ENCODE data around the gene ANKRD13B. TPM values are rescaled to one million over a fixed set of nuclear protein-coding genes. Genes with fewer than 3 reads are reported as not detected.

Gene ANKRD13B
- total RNA-seq, 1 experiment from 2014 or later, result 45.5 TPM

DNA sequence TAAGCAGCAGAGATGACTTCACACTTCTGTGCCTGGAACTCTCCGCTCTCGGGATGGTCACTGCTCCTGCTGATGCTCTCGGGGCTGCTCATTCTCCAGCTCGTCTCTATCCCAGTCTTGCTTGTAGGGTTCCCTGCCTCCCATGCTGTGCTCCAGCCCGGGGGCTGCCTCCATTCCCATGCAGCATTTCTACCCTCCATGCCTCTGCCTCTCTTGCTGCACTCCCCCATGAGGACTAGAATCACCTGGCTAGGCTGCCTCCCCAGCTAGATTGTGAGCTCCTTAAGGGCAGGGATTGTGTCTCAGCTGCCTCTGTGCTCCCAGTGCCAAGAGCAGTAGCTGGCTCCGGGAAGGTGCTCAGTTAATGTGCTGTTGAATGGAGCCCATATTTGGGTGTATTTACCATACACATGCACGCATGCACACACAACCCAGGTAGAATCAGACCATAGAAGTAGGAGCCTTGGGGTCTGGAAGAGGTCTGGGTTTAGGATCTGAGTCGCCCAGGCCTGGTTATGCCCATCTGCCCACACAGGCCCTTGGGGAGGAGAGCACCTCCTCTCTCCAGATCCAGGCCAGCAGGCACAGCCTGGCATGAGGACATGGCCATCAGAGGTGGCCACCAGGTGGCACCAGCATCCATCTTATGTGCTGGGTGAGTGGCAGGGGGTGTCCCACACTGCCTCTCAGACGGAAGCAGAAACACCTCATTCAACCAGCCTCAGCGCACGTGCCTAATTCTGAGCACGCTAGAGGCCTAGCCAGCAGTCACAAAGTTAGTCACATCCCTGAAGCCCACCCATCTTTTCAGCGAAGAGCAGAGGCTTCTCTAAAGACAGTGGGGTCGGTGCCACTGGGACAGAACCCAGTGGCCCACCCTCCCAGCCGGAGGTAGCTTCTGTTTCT, 12.8 kb upstream of the ANKRD13B start (continued):
- TF ChIP-seq, protein P1, sequence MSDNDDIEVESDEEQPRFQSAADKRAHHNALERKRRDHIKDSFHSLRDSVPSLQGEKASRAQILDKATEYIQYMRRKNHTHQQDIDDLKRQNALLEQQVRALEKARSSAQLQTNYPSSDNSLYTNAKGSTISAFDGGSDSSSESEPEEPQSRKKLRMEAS (CRISPR knock-in tag; IDR thresholded peaks at IDR 0.05), result peak; percentile 91
- TF ChIP-seq IRF2 (CRISPR knock-in tag; IDR thresholded peaks at IDR 0.05; ENCODE audit: borderline replicate concordance, low read depth) (no peak), NFATC4 (CRISPR knock-in tag; IDR thresholded peaks at IDR 0.05) (no peak), MXD4 (CRISPR knock-in tag; IDR thresholded peaks at IDR 0.05; ENCODE audit: borderline replicate concordance) (no peak), GABPB1 (CRISPR knock-in tag; IDR thresholded peaks at IDR 0.05) (no peak), NR1H2 (CRISPR knock-in tag; IDR thresholded peaks at IDR 0.05) (no peak), EMX1 (CRISPR knock-in tag; IDR thresholded peaks at IDR 0.05) (no peak), KAT7 (CRISPR knock-in tag; IDR thresholded peaks at IDR 0.05; ENCODE audit: borderline replicate concordance) (no peak), ZNF121 (CRISPR knock-in tag; IDR thresholded peaks at IDR 0.05) (no peak), GTF2I (CRISPR knock-in tag; conservative IDR thresholded peaks at IDR 0.05) (no peak), ZNF423 (CRISPR knock-in tag; IDR thresholded peaks at IDR 0.05) (no peak), JUN (CRISPR knock-in tag; IDR thresholded peaks at IDR 0.05) (no peak), NR2C2 (CRISPR knock-in tag; IDR thresholded peaks at IDR 0.05) (no peak), OVOL2 (CRISPR knock-in tag; IDR thresholded peaks at IDR 0.05; ENCODE audit: borderline replicate concordance) (no peak), ESRRA (CRISPR knock-in tag; IDR thresholded peaks at IDR 0.05; ENCODE audit: borderline replicate concordance) (no peak), NFE2L1 (CRISPR knock-in tag; IDR thresholded peaks at IDR 0.05) (no peak), ZNF219 (CRISPR knock-in tag; IDR thresholded peaks at IDR 0.05; ENCODE audit: borderline replicate concordance) (no peak), RELA (CRISPR knock-in tag; IDR thresholded peaks at IDR 0.05; ENCODE audit: borderline replicate concordance) (no peak)
- TF ChIP-seq, protein P2, sequence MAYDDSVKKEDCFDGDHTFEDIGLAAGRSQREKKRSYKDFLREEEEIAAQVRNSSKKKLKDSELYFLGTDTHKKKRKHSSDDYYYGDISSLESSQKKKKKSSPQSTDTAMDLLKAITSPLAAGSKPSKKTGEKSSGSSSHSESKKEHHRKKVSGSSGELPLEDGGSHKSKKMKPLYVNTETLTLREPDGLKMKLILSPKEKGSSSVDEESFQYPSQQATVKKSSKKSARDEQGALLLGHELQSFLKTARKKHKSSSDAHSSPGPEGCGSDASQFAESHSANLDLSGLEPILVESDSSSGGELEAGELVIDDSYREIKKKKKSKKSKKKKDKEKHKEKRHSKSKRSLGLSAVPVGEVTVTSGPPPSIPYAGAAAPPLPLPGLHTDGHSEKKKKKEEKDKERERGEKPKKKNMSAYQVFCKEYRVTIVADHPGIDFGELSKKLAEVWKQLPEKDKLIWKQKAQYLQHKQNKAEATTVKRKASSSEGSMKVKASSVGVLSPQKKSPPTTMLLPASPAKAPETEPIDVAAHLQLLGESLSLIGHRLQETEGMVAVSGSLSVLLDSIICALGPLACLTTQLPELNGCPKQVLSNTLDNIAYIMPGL (CRISPR knock-in tag; IDR thresholded peaks at IDR 0.05), result no peak
- TF ChIP-seq, protein P3, sequence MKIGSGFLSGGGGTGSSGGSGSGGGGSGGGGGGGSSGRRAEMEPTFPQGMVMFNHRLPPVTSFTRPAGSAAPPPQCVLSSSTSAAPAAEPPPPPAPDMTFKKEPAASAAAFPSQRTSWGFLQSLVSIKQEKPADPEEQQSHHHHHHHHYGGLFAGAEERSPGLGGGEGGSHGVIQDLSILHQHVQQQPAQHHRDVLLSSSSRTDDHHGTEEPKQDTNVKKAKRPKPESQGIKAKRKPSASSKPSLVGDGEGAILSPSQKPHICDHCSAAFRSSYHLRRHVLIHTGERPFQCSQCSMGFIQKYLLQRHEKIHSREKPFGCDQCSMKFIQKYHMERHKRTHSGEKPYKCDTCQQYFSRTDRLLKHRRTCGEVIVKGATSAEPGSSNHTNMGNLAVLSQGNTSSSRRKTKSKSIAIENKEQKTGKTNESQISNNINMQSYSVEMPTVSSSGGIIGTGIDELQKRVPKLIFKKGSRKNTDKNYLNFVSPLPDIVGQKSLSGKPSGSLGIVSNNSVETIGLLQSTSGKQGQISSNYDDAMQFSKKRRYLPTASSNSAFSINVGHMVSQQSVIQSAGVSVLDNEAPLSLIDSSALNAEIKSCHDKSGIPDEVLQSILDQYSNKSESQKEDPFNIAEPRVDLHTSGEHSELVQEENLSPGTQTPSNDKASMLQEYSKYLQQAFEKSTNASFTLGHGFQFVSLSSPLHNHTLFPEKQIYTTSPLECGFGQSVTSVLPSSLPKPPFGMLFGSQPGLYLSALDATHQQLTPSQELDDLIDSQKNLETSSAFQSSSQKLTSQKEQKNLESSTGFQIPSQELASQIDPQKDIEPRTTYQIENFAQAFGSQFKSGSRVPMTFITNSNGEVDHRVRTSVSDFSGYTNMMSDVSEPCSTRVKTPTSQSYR (CRISPR knock-in tag; IDR thresholded peaks at IDR 0.05), result no peak
- TF ChIP-seq, protein P4, sequence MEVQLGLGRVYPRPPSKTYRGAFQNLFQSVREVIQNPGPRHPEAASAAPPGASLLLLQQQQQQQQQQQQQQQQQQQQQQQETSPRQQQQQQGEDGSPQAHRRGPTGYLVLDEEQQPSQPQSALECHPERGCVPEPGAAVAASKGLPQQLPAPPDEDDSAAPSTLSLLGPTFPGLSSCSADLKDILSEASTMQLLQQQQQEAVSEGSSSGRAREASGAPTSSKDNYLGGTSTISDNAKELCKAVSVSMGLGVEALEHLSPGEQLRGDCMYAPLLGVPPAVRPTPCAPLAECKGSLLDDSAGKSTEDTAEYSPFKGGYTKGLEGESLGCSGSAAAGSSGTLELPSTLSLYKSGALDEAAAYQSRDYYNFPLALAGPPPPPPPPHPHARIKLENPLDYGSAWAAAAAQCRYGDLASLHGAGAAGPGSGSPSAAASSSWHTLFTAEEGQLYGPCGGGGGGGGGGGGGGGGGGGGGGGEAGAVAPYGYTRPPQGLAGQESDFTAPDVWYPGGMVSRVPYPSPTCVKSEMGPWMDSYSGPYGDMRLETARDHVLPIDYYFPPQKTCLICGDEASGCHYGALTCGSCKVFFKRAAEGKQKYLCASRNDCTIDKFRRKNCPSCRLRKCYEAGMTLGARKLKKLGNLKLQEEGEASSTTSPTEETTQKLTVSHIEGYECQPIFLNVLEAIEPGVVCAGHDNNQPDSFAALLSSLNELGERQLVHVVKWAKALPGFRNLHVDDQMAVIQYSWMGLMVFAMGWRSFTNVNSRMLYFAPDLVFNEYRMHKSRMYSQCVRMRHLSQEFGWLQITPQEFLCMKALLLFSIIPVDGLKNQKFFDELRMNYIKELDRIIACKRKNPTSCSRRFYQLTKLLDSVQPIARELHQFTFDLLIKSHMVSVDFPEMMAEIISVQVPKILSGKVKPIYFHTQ (CRISPR knock-in tag; IDR thresholded peaks at IDR 0.05), result no peak
- TF ChIP-seq, protein P5, sequence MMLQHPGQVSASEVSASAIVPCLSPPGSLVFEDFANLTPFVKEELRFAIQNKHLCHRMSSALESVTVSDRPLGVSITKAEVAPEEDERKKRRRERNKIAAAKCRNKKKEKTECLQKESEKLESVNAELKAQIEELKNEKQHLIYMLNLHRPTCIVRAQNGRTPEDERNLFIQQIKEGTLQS (CRISPR knock-in tag; conservative IDR thresholded peaks at IDR 0.05), result no peak
- TF ChIP-seq, protein P6, sequence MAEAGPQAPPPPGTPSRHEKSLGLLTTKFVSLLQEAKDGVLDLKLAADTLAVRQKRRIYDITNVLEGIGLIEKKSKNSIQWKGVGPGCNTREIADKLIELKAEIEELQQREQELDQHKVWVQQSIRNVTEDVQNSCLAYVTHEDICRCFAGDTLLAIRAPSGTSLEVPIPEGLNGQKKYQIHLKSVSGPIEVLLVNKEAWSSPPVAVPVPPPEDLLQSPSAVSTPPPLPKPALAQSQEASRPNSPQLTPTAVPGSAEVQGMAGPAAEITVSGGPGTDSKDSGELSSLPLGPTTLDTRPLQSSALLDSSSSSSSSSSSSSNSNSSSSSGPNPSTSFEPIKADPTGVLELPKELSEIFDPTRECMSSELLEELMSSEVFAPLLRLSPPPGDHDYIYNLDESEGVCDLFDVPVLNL (CRISPR knock-in tag; IDR thresholded peaks at IDR 0.05; ENCODE audit: borderline replicate concordance, low read depth), result no peak
- TF ChIP-seq, protein P7, sequence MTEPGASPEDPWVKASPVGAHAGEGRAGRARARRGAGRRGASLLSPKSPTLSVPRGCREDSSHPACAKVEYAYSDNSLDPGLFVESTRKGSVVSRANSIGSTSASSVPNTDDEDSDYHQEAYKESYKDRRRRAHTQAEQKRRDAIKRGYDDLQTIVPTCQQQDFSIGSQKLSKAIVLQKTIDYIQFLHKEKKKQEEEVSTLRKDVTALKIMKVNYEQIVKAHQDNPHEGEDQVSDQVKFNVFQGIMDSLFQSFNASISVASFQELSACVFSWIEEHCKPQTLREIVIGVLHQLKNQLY (CRISPR knock-in tag; IDR thresholded peaks at IDR 0.05), result no peak
- TF ChIP-seq, protein P8, sequence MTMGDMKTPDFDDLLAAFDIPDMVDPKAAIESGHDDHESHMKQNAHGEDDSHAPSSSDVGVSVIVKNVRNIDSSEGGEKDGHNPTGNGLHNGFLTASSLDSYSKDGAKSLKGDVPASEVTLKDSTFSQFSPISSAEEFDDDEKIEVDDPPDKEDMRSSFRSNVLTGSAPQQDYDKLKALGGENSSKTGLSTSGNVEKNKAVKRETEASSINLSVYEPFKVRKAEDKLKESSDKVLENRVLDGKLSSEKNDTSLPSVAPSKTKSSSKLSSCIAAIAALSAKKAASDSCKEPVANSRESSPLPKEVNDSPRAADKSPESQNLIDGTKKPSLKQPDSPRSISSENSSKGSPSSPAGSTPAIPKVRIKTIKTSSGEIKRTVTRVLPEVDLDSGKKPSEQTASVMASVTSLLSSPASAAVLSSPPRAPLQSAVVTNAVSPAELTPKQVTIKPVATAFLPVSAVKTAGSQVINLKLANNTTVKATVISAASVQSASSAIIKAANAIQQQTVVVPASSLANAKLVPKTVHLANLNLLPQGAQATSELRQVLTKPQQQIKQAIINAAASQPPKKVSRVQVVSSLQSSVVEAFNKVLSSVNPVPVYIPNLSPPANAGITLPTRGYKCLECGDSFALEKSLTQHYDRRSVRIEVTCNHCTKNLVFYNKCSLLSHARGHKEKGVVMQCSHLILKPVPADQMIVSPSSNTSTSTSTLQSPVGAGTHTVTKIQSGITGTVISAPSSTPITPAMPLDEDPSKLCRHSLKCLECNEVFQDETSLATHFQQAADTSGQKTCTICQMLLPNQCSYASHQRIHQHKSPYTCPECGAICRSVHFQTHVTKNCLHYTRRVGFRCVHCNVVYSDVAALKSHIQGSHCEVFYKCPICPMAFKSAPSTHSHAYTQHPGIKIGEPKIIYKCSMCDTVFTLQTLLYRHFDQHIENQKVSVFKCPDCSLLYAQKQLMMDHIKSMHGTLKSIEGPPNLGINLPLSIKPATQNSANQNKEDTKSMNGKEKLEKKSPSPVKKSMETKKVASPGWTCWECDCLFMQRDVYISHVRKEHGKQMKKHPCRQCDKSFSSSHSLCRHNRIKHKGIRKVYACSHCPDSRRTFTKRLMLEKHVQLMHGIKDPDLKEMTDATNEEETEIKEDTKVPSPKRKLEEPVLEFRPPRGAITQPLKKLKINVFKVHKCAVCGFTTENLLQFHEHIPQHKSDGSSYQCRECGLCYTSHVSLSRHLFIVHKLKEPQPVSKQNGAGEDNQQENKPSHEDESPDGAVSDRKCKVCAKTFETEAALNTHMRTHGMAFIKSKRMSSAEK (CRISPR knock-in tag; IDR thresholded peaks at IDR 0.05; ENCODE audit: borderline replicate concordance), result no peak

All from WTC11 (cell line).